Heart left ventricle (tissue), 13 donors: ENCODE results near the gene PAGR1.

Experiments used
- CTCF ChIP-seq, 12 donors: fragments of 200-600 bp; sonication (generic) in 4 of 12; IDR thresholded peaks; one replicate each; pipeline versions ENCODE4 v1.5.0 to v1.8.0; 2018 to 2022; ENCODE audit warnings: antibody characterized with exemption in 12 of 12, mild to moderate bottlenecking in 5 of 12
- POLR2A ChIP-seq, 2 donors: fragments of 450-650 bp; IDR thresholded peaks; one replicate each; pipeline ENCODE4 v1.6.1; 2017; ENCODE audit warnings: antibody characterized with exemption in 2 of 2, mild to moderate bottlenecking in 2 of 2, moderate library complexity in 2 of 2
- donor health status: ischemic (EF 13 %, LVEDD 7.1; RV severe dilation, severe dysfunction).
- donor health status: DM: no; HTN: yes; CAD: no.
- donor health status: DM: no; HTN: no; CAD: no.
- donor health status: ischemic (EF 25% LVEDD 6.9; RV normal size, moderate dysfunction).
- donor health status: ischemic (EF 25% LVEDD 5.7; RV mildly dilated, moderate dysfunction).
- donor health status: ischemic (EF 35%, LVEDD 5.7; RV mildly dilated, moderate dysfunction).
- donor health status: nonischemic (EF 11% LVEDD 7.7; RV severe dilation, severe dysfunction).
- donor health status: DM: yes; HTN: yes; CAD: no.
- donor health status: PGD.
- donor health status: ischemic (EF 29% LVEDD 5.4; RV normal size, mild dysfunction).
- donor health status: nonischemic (EF 23%, LVEDD 6.1; RV moderate dilation, normal function).

GRCh38 chr16:29767062-29767461 lies 48.9 kb upstream of the PAGR1 start:
- TF ChIP-seq POLR2A (IDR thresholded peaks at IDR 0.05) = no peak
- no peak for TF ChIP-seq CTCF (IDR thresholded peaks at IDR 0.05)
